Activated naive CD4-positive, alpha-beta T cell treated with Interleukin-2 at 50 U/mL for 16 hours (primary cell): ENCODE measurements around the gene FCN2.

ENCODE experiments used
- DNase-seq: peaks from one replicate; pipeline ENCODE4 v3.0.0-alpha.2; 2020

The FCN2 gene

GRCh38 chr9:134869554-134870300 is 10.9 kb upstream of the FCN2 start:
- DNase-seq: no peak

- DNase-seq: no peak
Measured at GRCh38 chr9:134870301-134870694, 10.3 kb upstream of the FCN2 start.

- DNase-seq: no peak
Measured at GRCh38 chr9:134870746-134871662, 9.6 kb upstream of the FCN2 start.

- DNase-seq: no peak
Measured at GRCh38 chr9:134871697-134872340, 8.8 kb upstream of the FCN2 start.

- DNase-seq: no peak
Measured at GRCh38 chr9:134872482-134873231, 8.0 kb upstream of the FCN2 start.

GRCh38 chr9:134875371-134875770 is 5.2 kb upstream of the FCN2 start:
- no peak for DNase-seq

GRCh38 chr9:134877541-134877940 is 3.1 kb upstream of the FCN2 start:
- no peak for DNase-seq

- DNase-seq: no peak
Measured at GRCh38 chr9:134879664-134880483, 736 bp upstream of the FCN2 start.

- DNase-seq: no peak
Measured at GRCh38 chr9:134881313-134881670, 682 bp downstream of the FCN2 start.

- DNase-seq: no peak
Measured at GRCh38 chr9:134882204-134882785, 1.7 kb downstream of the FCN2 start.

GRCh38 chr9:134883040-134883782 is 2.6 kb downstream of the FCN2 start:
- no peak for DNase-seq

- no peak for DNase-seq
Measured at GRCh38 chr9:134884492-134884891, 3.9 kb downstream of the FCN2 start.

GRCh38 chr9:134885001-134885678 is 4.5 kb downstream of the FCN2 start:
- DNase-seq: no peak

GRCh38 chr9:134885679-134886412 is 5.2 kb downstream of the FCN2 start:
- no peak for DNase-seq

GRCh38 chr9:134886413-134886913 is 5.9 kb downstream of the FCN2 start:
- DNase-seq: no peak

- no peak for DNase-seq
Measured at GRCh38 chr9:134887219-134887618, 6.6 kb downstream of the FCN2 start.

GRCh38 chr9:134887686-134888602 is 7.3 kb downstream of the FCN2 start:
- DNase-seq: no peak

- DNase-seq: no peak
Measured at GRCh38 chr9:134888603-134889190, 8.1 kb downstream of the FCN2 start.
